ENCODE results near the gene SMOC2. TPM values are rescaled to one million over a fixed set of nuclear protein-coding genes. Genes with fewer than 3 reads are reported as not detected.

SMOC2 gene
- total RNA-seq, 4 donors from 2014 or later, result 9.0 to 25.7 (median 15.2) TPM

DNA sequence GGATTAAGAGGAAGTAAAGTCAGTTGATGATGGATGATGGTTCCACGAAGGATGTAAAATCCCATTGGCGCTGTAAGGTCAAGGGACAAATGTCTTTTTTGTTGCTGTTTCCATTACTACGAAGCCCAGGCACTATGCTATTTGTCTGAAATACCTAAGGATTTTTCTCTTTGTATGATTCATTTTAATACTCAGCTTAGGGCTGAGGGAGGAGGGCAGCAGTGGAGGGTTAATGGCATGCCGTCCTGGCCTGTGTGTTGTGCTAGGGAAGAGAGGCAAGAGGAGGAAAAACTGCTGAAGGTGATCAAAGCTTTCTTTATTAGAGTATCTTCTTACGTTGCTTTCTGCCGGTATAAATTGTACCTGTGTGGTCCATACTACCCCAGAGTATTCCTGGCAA is 6.5 kb upstream of the SMOC2 start:
- DNase-seq, result no peak
- peaks cover 0 to 4% of the 10 kb centered on the region in 2 donors for H3K4me1 ChIP-seq
- H3K27ac ChIP-seq, result no peak overlapping the region
- WGBS, 2 donors, result 68 to 78% methylated on average over 6 of the region's 6 CpGs
- no peaks in the 10 kb centered on the region for H3K36me3 ChIP-seq
- no peak overlapping the region for H3K4me3 ChIP-seq (replicated peaks in 1 of 3)
- no peaks in the 10 kb centered on the region for H3K9me3 ChIP-seq
- TF ChIP-seq POLR2A (IDR thresholded peaks at IDR 0.05), result no peak
- TF ChIP-seq, protein P1, sequence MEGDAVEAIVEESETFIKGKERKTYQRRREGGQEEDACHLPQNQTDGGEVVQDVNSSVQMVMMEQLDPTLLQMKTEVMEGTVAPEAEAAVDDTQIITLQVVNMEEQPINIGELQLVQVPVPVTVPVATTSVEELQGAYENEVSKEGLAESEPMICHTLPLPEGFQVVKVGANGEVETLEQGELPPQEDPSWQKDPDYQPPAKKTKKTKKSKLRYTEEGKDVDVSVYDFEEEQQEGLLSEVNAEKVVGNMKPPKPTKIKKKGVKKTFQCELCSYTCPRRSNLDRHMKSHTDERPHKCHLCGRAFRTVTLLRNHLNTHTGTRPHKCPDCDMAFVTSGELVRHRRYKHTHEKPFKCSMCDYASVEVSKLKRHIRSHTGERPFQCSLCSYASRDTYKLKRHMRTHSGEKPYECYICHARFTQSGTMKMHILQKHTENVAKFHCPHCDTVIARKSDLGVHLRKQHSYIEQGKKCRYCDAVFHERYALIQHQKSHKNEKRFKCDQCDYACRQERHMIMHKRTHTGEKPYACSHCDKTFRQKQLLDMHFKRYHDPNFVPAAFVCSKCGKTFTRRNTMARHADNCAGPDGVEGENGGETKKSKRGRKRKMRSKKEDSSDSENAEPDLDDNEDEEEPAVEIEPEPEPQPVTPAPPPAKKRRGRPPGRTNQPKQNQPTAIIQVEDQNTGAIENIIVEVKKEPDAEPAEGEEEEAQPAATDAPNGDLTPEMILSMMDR (IDR thresholded peaks at IDR 0.05), result no peak
- no peaks in the 10 kb centered on the region for H3K27me3 ChIP-seq
- intact Hi-C loops (cut with DNase I), result no loop called here

DNA sequence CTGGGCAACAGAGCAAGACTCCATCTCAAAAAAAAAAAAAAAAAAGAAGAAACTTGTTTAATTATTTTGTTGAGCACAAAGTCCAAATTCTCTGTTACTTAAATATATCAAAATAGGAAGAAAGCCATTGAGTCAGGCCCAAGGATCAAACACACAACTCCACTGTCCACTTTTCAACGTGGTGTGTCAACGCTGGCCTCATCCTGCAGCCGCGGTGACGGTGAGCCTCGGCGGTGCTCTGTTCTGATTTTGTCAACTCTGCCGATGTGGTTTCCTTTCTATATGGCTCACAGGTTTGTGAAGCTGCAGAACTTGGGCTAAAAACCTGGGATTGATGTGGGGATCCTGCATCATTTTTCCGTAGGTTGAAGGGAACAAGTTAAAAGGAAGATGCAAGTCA is 3.2 kb upstream of the SMOC2 start:
- peaks cover 16 to 25% of the 10 kb centered on the region in 2 donors for H3K4me1 ChIP-seq
- no peaks in the 10 kb centered on the region for H3K27me3 ChIP-seq
- intact Hi-C loops (cut with DNase I), result no loop called here
- no peak overlapping the region for H3K4me3 ChIP-seq (replicated peaks in 1 of 3)
- H3K36me3 ChIP-seq, result no peaks in the 10 kb centered on the region
- WGBS, 2 donors, result 86 to 88% methylated on average over 9 of the region's 9 CpGs
- no peaks in the 10 kb centered on the region for H3K9me3 ChIP-seq
- no peak for DNase-seq
- TF ChIP-seq POLR2A (IDR thresholded peaks at IDR 0.05), result no peak
- TF ChIP-seq, protein P1 (IDR thresholded peaks at IDR 0.05), result no peak
- no peak overlapping the region for H3K27ac ChIP-seq

DNA sequence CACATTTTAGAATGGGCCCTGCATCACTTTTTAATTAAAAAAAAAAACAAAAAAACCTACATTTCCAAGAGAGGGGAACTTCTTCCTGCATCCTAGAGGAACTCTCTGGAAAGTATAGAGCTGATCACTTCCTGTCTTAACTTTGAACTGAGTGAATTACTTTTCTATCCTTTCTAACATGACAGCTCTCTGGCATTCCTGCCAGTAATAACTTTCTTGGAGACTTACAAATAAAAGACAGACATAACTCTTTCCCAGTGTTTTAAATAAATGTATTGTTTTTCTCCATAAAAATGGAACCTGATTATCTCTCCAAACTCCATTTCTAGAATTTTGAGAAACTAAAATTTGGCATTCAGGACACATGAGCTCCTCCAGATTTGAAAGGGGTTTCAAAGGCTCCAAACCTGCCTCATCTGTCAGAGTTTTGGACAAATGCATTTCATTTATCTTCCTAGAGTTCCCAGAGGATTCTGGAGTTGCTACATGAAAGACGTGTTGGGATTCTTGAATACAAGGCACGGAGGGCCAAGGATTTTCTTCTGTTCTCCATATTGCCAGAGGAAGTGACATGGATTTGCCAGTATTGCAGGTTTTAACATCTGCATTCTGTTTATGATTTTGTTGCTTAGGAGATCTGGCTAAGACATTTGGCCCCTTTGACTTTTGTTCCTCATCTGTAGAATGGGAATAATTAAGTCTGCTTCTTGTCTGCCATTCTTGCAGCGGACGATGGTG is 2.0 kb upstream of the SMOC2 start:
- H3K4me1 ChIP-seq, result peaks cover 12 to 25% of the 10 kb centered on the region in 2 donors
- intact Hi-C loops (cut with DNase I), result no loop called here
- no peaks in the 10 kb centered on the region for H3K27me3 ChIP-seq

DNA sequence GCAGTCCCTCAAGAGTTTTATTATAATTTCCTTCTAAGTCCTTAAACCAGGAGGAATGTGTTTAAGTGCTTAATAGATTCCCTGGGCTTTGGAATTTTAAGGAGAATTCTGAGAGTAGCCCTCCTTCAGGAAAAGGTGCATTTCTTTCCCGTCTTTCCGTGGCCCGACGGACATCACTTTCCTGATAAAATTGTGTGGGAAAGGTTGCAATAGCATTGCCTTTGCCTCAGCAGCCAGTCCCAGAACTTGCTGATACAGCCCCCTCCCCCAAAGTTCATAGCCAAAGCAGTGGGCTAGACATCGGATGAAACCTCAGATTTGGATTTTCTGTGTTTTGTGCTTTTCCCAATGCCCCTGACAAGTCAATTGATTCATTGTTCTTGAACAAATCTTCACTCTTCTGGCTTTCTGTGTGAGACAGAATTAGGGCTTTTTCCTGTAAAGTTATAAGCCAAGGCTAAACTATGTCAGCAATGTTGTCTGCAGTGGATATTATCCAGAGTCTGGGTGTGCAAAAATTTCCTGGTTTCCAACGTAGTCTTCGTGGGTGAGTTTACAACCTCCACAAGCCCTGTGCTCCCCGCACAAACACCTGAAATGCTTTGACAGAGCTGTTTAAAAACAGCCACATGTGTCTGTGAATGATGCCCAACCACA is 1.1 kb upstream of the SMOC2 start:
- H3K4me3 ChIP-seq (replicated peaks in 1 of 3), result no peak overlapping the region
- intact Hi-C loops (cut with DNase I), result no loop called here
- H3K9me3 ChIP-seq, result no peaks in the 10 kb centered on the region
- WGBS, 2 donors, result 61 to 76% methylated on average over 8 of the region's 8 CpGs
- peak overlapping the region in 1 of 3 donors; percentile 67 for H3K27ac ChIP-seq
- no peaks in the 10 kb centered on the region for H3K36me3 ChIP-seq
- DNase-seq, result no peak
- H3K27me3 ChIP-seq, result no peaks in the 10 kb centered on the region
- peaks cover 12 to 25% of the 10 kb centered on the region in 2 donors for H3K4me1 ChIP-seq
- TF ChIP-seq, protein P1 (IDR thresholded peaks at IDR 0.05), result no peak
- no peak for TF ChIP-seq POLR2A (IDR thresholded peaks at IDR 0.05)

More for the DNA sequence above, 2.0 kb upstream of the SMOC2 start:
- TF ChIP-seq, protein P1 (IDR thresholded peaks at IDR 0.05), result no peak
- TF ChIP-seq POLR2A (IDR thresholded peaks at IDR 0.05), result no peak
- H3K9me3 ChIP-seq, result no peaks in the 10 kb centered on the region
- no peaks in the 10 kb centered on the region for H3K36me3 ChIP-seq
- no peak overlapping the region for H3K4me3 ChIP-seq (replicated peaks in 1 of 3)
- no peak overlapping the region for H3K27ac ChIP-seq
- WGBS, 2 donors, result 77 to 85% methylated on average over 4 of the region's 4 CpGs
- DNase-seq, result no peak

Measured in thyroid gland (tissue), 4 donors.